Activated CD4-positive, alpha-beta T cell treated with anti-CD3 and anti-CD28 coated beads, Interleukin-2, amount 10 ng/mL, durations not matched to agents 24 days and 14 days (primary cell): ENCODE measurements around the gene C6orf47. TPM values are rescaled to one million over a fixed set of nuclear protein-coding genes. Genes with fewer than 3 reads are reported as not detected.
A peak's percentile ranks its signal among the peaks of the same experiment; 100 is the strongest.

Experiments used
- DNase-seq: peaks from one replicate; pipeline ENCODE4 v3.0.0; 2022
- H3K27ac Mint-ChIP-seq: one replicate; pipeline ENCODE4 v1.8.0; 2022; ENCODE audit warnings: mild to moderate bottlenecking, mixed read lengths
- H3K27me3 Mint-ChIP-seq: one replicate; pipeline ENCODE4 v1.8.0; 2022; ENCODE audit warnings: mixed read lengths
- H3K36me3 Mint-ChIP-seq: one replicate; pipeline ENCODE4 v1.8.0; 2022; ENCODE audit warnings: low read depth, mild to moderate bottlenecking, mixed read lengths
- H3K4me1 Mint-ChIP-seq: one replicate; pipeline ENCODE4 v1.8.0; 2021; ENCODE audit warnings: mixed read lengths
- H3K4me3 Mint-ChIP-seq: one replicate; pipeline ENCODE4 v1.8.0; 2022; ENCODE audit warnings: mild to moderate bottlenecking, moderate library complexity, mixed read lengths
- H3K9me3 Mint-ChIP-seq: one replicate; pipeline ENCODE4 v1.8.0; 2021; ENCODE audit warnings: mixed read lengths
- intact Hi-C: fragments of 100-400 bp; cut with micrococcal nuclease; formaldehyde crosslinking; loops from one replicate; pipeline ENCODE4 v1.15.1; 2023
- total RNA-seq: library from RNA; stranded (reverse); gene quantifications from 2 replicates; pipeline ENCODE4 v1.2.3, GENCODE V29; 2022

Gene C6orf47
- total RNA-seq, 1 donor from 2014 or later, result 16.8 TPM

- H3K4me3 Mint-ChIP-seq, result no peak overlapping the region
- H3K4me1 Mint-ChIP-seq, result peaks cover 25% of the 10 kb centered on the region
- DNase-seq, result no peak
- H3K9me3 Mint-ChIP-seq, result no peaks in the 10 kb centered on the region
- intact Hi-C loops, result no loop called here
- H3K27ac Mint-ChIP-seq, result no peak overlapping the region
- H3K27me3 Mint-ChIP-seq, result no peaks in the 10 kb centered on the region
- peaks cover 6% of the 10 kb centered on the region for H3K36me3 Mint-ChIP-seq
These were observed 17.4 kb upstream of the C6orf47 start for GRCh38 chr6:31677955-31678354.

- peaks cover 15% of the 10 kb centered on the region for H3K36me3 Mint-ChIP-seq
- DNase-seq, result no peak
- no peak overlapping the region for H3K4me3 Mint-ChIP-seq
- H3K9me3 Mint-ChIP-seq, result no peaks in the 10 kb centered on the region
- intact Hi-C loops, result no loop called here
- no peak overlapping the region for H3K27ac Mint-ChIP-seq
- no peaks in the 10 kb centered on the region for H3K27me3 Mint-ChIP-seq
- H3K4me1 Mint-ChIP-seq, result peaks cover 25% of the 10 kb centered on the region
These were observed 16.3 kb upstream of the C6orf47 start for GRCh38 chr6:31676904-31677303.

GRCh38 chr6:31676322-31676903 lies 15.8 kb upstream of the C6orf47 start:
- no peaks in the 10 kb centered on the region for H3K9me3 Mint-ChIP-seq
- H3K27ac Mint-ChIP-seq, result no peak overlapping the region
- DNase-seq, result no peak
- intact Hi-C loops, result no loop called here
- no peaks in the 10 kb centered on the region for H3K27me3 Mint-ChIP-seq
- peaks cover 20% of the 10 kb centered on the region for H3K36me3 Mint-ChIP-seq
- peaks cover 22% of the 10 kb centered on the region for H3K4me1 Mint-ChIP-seq
- H3K4me3 Mint-ChIP-seq, result no peak overlapping the region

- H3K27me3 Mint-ChIP-seq, result no peaks in the 10 kb centered on the region
- no peak for DNase-seq
- no peaks in the 10 kb centered on the region for H3K9me3 Mint-ChIP-seq
- H3K4me3 Mint-ChIP-seq, result no peak within 1 kb of the TSS
- peaks cover 73% of the 10 kb centered on the region for H3K36me3 Mint-ChIP-seq
- peaks cover 30% of the 10 kb centered on the region for H3K4me1 Mint-ChIP-seq
- intact Hi-C loops, result loop anchor here (10.0 kb wide), 1 partner anchor 1185 kb away; the partner anchor contains the start of genes PSMB9 and TAP1
- no peak within 1 kb of the TSS for H3K27ac Mint-ChIP-seq
These were observed 9.1 kb upstream of the C6orf47 start, which contains the start of gene LY6G5B for GRCh38 chr6:31669676-31670075. TSS of gene LY6G5B (plus strand) at chr6:31669976. CDS start at chr6:31670951, 975 bp downstream.

GRCh38 chr6:31666337-31666965 lies 5.9 kb upstream of the C6orf47 start:
- Mint-ChIP-seq H3K4me3 (peak overlapping the region; percentile 96), H3K27me3 (no peaks in the 10 kb centered on the region), H3K36me3 (peaks cover 79% of the 10 kb centered on the region), H3K4me1 (peaks cover 53% of the 10 kb centered on the region), H3K27ac (peak overlapping the region; percentile 96), H3K9me3 (no peaks in the 10 kb centered on the region)
- DNase-seq, result peak; percentile 66
- intact Hi-C loops, result loop anchor here (10.0 kb wide), 1 partner anchor 1188 kb away; the partner anchor contains the start of genes PSMB9 and TAP1

- peak; percentile 99 for DNase-seq
- Mint-ChIP-seq H3K9me3 (no peaks in the 10 kb centered on the region), H3K36me3 (peaks cover 79% of the 10 kb centered on the region), H3K4me3 (peak within 1 kb of the TSS; percentile 96), H3K27me3 (no peaks in the 10 kb centered on the region), H3K4me1 (peaks cover 58% of the 10 kb centered on the region), H3K27ac (peak within 1 kb of the TSS; percentile 96)
- intact Hi-C loops, result loop anchor here (1.0 to 10.0 kb wide), 10 partner anchors 13 to 1189 kb away; partner anchors contain the start of genes ABHD16A, ATP6V1G2, BAG6 and CLIC1
These were observed 5.1 kb upstream of the C6orf47 start, which contains the start of gene CSNK2B for GRCh38 chr6:31665501-31666336. TSS of gene CSNK2B (plus strand) at chr6:31666080. CDS start at chr6:31666832, 752 bp downstream.

GRCh38 chr6:31664790-31665500 lies 4.4 kb upstream of the C6orf47 start, which contains the start of gene GPANK1:
TSS of gene GPANK1 (minus strand) at chr6:31664997. CDS start at chr6:31664478, 519 bp downstream.
- Mint-ChIP-seq H3K9me3 (no peaks in the 10 kb centered on the region), H3K4me1 (peaks cover 57% of the 10 kb centered on the region), H3K36me3 (peaks cover 76% of the 10 kb centered on the region), H3K27ac (peak within 1 kb of the TSS; percentile 96), H3K4me3 (peak within 1 kb of the TSS; percentile 96), H3K27me3 (no peaks in the 10 kb centered on the region)
- intact Hi-C loops, result loop anchor here (1.0 to 10.0 kb wide), 10 partner anchors 13 to 1190 kb away; partner anchors contain the start of genes ABHD16A, ATP6V1G2, BAG6 and CLIC1
- peak; percentile 97 for DNase-seq

- H3K4me1 Mint-ChIP-seq, result peaks cover 62% of the 10 kb centered on the region
- intact Hi-C loops, result loop anchor here (2.0 to 10.0 kb wide), 3 partner anchors 73 to 1191 kb away; partner anchors contain the start of genes CLIC1, PSMB9 and TAP1
- DNase-seq, result peak; percentile 70
- peaks cover 69% of the 10 kb centered on the region for H3K36me3 Mint-ChIP-seq
- no peaks in the 10 kb centered on the region for H3K9me3 Mint-ChIP-seq
- H3K27ac Mint-ChIP-seq, result peak overlapping the region; percentile 96
- H3K4me3 Mint-ChIP-seq, result peak overlapping the region; percentile 96
- H3K27me3 Mint-ChIP-seq, result no peaks in the 10 kb centered on the region
These were observed 3.6 kb upstream of the C6orf47 start for GRCh38 chr6:31663961-31664789.

- peaks cover 68% of the 10 kb centered on the region for H3K36me3 Mint-ChIP-seq
- peak overlapping the region; percentile 96 for H3K27ac Mint-ChIP-seq
- H3K4me3 Mint-ChIP-seq, result peak overlapping the region; percentile 96
- no peaks in the 10 kb centered on the region for H3K9me3 Mint-ChIP-seq
- peaks cover 64% of the 10 kb centered on the region for H3K4me1 Mint-ChIP-seq
- DNase-seq, result no peak
- intact Hi-C loops, result loop anchor here (10.0 kb wide), 1 partner anchor 1191 kb away; the partner anchor contains the start of genes PSMB9 and TAP1
- no peaks in the 10 kb centered on the region for H3K27me3 Mint-ChIP-seq
These were observed 2.8 kb upstream of the C6orf47 start for GRCh38 chr6:31663126-31663960.

- H3K36me3 Mint-ChIP-seq, result peaks cover 65% of the 10 kb centered on the region
- intact Hi-C loops, result loop anchor here (10.0 kb wide), 1 partner anchor 1193 kb away; the partner anchor contains the start of genes PSMB9 and TAP1
- H3K4me1 Mint-ChIP-seq, result peaks cover 65% of the 10 kb centered on the region
- H3K27ac Mint-ChIP-seq, result peak overlapping the region; percentile 76
- no peaks in the 10 kb centered on the region for H3K27me3 Mint-ChIP-seq
- DNase-seq, result no peak
- H3K4me3 Mint-ChIP-seq, result peak overlapping the region; percentile 74
- no peaks in the 10 kb centered on the region for H3K9me3 Mint-ChIP-seq
These were observed 1.6 kb upstream of the C6orf47 start for GRCh38 chr6:31662124-31662723.
